Stimulated activated CD4-positive, alpha-beta T cell treated with anti-CD3 and anti-CD28 coated beads, Interleukin-2, amount 100 ng/mL, for 24 hours (primary cell): Measurements from ENCODE around the gene NEMP1.
"Not testable (repeated sequence)": the region's sequence is repeated elsewhere in the genome, so short reads cannot be mapped to it uniquely, and the experiment has no call there.

Experiments used
- DNase-seq, 2 donors: peaks; one replicate each; pipeline ENCODE4 v3.0.0-alpha.2; 2020

The NEMP1 gene

DNA sequence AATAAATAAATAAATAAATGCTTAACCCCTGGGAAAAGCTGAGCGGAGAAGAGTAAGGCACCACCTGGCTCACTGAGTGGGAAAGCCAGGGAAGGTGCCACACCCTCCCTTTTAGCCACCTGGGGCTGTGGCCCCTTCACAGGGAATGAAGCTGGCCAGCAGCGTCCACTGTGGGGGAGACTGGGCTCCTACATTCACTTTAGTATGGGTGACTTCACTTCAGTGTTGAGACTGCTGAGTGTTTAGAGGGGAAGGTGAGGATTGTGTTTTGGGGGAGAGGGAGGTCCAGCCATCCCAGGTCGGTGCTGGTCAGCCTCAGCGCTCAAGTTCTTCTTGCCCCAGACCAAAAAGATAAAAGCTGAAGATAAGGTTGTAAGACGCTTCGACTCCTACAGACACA is 11.9 kb upstream of the NEMP1 start:
- DNase-seq = no peak

DNA sequence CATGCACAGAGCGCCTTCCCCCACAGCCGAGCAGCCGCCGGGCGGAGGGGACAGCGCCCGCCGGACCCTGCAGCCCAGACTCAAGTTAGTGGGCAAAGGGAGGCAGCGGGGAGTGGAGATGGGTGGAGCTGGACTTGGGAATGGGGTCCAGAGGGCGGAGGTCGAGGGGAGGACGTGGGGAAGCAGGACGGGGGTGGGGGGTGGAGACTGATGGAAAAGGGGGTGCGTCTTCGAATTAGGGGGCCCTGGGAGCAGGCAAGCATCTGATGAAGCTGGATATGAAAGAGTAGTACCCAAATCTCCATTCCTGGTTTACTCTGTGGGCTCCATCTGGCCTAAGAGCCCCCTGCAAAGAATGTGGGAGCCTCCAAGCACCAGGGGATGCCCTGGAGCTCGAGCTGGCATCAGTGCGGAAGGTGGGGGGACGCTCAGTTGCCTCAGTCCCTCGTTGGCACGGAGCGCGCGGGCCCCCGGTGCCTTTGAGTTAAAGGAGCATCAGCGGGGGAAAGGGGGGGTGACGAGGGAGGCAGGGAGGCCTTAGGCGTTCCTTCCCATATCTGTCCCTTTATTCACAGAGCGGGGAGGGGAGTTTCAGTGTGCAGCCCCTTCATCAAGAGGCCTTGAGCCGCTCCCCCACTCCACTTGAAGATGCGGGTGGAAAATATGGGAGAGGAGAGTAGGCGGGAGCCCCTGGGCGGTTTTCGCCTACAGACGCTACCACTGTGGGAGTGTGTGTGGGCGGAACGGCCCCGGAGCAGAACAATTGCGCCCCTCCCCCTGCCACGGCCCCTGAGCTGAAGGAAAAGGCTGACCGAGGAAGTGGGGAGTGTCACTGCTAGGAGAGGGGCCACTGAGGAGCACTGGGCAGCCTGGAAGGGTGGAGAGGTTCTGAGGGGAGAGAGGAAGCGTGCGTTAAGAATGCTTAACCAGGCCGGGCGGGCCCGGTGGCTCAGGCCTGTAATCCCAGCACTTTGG is 11.0 kb upstream of the NEMP1 start:
- peak; percentile 65 to 69 for DNase-seq

DNA sequence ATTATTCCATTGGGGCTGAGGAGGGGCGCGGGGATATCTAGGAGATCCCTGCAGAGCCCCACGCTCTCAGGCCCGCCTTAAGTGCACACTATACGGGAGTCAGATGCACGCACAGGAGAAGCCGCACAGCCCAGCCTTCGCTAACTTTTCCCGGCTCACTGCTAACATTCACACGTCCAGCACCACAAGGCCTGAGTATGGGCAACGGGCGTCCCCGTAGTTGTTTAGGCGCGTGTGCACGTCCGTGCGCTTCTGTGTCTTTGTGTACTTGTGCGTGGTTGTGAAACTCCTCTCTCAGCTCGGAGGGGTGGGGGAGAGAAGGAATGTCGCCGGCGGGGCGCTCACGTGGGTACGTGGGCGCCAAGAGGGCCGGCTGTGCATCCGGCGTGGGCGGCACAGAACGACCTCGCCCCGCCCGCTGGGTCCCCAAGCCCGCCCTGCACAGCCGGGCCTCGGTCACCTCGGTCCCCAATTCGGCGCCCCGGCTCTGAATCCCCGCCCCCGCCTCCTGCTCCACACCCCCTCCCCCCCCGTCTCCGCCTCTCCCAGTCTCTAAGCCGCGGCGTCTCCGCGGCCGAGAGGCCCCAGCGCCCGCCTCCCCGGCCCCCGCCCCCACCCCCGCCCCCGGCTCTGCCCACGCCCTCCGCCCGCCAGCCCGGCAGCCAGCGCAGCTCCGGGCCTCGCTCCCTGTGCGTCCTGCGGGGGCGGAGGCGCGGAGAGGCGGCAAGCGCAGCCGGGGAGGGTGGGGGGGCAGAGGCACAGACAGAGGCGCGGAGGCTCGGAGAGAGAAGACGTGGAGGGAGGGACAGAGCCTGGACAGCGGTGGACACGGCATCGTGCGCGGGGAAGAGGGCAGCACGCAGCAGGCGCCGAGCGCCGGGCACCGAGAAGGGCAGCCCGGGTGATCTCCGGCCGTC is 10.0 kb upstream of the NEMP1 start, which contains the start of gene NAB2:
NAB2 (plus strand) TSS at position 761 of the 917 bp plus-strand sequence. CDS start 158 bp downstream, outside the sequence.
- peak; percentile 82 to 93 for DNase-seq

DNA sequence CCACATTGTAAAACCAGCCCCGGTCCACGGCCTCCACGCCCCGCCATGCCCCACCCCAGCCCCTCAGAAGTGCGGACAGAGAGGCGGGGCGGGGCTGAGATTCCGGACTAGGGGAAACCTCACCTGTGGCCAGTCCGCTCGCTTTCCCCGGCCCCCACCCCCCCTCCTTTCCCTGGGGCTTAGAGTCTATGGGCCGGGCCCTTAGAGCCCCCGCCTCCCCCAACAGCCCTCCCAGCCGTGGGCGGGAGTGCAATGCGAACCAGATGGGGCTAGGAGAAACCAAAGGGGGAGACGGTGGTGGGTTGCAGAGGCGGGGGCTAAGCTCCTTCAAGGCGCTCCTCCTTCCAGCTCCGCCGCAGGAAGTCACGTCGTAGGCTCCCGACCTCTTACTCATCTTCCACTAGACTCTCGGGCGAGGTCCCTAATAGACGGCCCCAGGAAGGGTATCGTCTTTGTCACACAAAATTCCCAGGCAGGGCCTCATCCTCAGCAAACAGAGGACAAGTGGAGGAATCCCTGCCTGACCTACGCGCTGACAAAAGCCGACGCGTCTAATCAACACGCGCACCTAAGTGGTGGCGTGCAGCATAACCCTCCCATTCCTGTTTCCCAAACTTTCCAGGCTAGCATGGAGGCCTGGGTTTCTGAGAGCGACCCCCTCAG is 9.2 kb upstream of the NEMP1 start:
- peak; percentile 81 to 88 for DNase-seq

DNA sequence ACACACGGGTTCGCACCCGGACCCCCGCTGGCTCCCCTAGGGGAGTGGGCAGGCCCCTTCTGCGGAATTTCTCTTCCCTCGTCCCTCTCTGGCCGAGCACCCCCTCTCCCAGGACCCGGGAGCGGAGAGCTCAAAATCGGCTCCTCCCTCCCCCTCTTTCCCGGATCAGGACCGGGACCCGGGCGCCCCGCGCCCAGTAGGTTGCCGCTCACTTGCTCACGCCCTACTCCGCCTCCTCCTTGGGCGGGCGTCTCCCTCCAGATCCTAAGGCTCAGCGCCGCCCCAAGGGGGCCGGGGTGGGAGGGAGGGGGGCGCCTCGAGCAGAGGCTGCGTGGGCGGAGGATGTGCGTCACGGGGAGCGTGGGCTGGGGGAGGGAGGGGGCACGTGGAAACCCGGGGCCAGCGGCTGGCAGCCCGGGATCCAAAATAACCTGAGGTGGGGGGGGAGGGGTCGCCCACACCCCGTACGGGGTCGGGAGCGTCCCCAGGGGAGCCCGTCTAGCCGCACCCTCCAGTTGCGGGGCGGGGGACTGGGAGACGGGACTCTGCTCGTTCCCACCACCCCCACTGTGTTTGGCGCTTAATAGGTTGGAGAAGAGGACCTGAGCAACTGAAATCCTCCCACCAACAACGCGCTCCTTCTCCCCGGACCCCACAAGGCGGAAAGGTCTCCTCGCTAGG is 8.6 kb upstream of the NEMP1 start:
- DNase-seq = peak; percentile 91 to 94

GRCh38 chr12:57086493-57087009 is 8.0 kb upstream of the NEMP1 start:
- peak; percentile 63 to 69 for DNase-seq

- DNase-seq = peak; percentile 54 to 56
These were observed 7.5 kb upstream of the NEMP1 start for GRCh38 chr12:57085999-57086492.

GRCh38 chr12:57080855-57081254 is 2.3 kb upstream of the NEMP1 start:
- DNase-seq = no peak

DNA sequence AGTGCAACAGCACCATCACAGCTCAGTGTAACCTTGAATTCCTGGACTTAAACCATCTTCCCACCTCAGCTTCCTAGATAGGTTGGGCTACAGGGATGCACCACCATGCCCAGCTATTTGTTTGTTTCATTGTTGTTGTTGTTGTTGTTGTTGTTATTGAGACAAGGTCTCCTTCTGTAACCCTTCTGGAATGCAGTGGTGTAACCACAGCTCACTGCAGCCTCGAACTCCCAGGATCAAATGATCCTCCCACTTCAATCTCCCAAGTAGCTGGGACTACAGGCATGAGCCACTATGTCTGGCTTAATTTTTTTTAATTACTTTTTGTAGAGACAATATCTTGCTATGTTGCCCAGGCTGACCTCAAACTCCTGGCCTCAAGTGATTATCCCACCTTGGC is 1.2 kb upstream of the NEMP1 start:
- no peak for DNase-seq

DNA sequence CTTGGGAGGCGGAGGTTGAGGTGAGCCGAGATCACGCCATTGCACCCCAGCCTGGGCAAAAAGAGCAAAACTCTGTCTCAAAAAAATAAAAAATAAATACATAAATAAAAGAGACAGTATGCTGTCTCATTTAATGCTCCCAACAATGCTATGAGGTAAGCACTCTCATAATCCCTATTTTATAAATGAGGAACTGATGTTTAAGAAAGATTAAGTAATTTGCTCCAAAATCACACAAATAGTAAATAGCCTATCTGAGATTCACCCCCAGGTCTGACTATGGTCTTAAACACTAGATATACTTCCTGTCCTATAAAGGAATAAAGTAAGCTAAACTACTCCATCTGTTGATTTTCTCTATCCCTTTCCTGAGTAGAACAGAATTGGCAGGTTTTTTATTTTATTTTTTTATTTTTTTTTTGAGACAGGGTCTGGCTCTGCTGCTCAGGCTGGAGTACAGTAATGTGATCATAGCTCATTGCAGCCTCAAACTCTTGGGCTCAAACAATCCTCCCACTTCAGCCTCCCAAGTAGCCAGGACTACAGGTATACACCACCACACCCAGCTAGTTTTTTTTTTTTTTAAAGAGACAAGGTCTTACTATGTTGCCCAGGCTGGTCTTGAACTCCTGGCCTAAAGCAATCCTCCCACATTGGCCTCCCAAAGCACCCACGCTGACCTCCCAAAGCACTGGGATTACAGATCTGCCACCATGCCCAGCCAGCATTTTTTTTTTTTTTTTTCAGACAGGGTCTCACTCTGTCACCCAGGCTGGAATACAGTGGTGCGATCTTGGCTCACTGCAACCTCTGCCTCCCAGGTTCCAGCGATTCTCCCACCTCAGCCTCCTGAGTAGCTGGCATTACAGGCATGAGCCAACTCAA is 4.8 kb downstream of the NEMP1 start:
- not testable (repeated sequence) for DNase-seq

- no peak for DNase-seq
These were observed 5.9 kb downstream of the NEMP1 start for GRCh38 chr12:57072661-57073060.

DNA sequence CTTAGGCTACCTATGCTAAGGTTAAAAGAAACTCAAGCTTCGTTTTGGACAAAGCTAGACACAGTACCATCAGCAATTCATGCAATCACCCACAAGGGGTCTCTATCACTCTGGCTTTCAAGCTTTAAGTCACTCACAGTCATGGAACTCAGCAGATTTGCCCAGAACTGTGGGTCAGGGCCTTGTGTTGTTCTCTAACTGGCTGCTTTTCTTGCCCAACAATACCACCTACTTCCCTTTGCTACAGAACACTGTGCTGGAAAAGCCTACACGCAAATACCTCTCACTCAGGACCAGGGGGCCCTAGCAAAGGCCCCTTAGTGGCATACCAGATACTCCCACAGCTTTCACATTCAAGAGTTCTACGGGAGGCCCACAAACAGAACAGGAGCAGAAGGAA is 9.1 kb downstream of the NEMP1 start:
- peak; percentile 44 to 64 for DNase-seq

DNA sequence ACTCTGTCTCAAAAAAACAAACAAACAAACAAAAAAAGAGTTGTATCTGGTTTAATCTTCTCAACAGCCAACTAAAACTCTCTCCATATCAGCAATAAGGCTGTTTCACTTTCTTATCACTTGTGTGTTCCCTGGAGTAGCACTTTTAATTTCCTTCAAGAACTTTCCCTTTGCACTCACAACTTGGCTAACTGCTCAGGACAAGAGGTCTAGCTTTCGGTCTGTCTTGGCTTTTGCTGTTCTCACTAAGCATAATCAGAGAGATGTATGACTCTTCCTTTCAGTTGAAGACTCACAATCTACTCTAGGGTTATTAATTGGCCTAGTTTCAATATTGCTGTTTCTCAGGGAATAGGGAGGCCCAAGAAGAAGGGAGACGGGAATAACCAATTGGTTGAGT is 12.3 kb downstream of the NEMP1 start:
- no peak for DNase-seq

DNA sequence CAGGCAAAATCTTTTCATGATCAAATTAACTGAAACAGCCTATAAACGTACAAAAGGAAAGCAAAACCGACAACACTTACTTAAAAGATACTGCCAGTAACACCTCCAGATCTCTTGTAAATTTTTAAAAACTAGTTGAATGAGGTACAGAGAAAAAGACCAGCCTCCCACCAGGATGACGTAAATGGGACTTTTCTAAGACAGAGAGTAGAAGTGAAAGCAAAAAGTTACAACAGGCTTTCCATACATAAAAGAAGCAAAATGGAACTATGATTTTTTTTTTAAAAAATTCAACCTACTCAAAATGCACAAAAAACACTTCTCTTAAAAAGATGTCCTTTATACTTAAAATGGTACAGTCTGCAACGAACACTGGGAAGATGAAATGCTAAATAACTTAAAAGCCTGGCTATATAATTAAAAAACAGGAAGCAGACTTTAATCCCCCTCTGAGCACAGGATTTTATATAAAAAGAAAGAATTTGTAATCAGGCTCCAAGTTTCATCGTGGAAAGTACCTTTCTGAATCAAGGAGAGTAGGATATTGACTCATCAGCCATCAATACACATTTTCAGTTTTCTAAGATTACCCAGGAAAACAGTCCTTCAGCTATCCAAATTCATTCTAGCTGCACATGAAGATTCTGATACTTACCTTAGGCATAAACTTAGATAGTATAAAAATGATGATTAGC is 14.5 kb downstream of the NEMP1 start:
- DNase-seq = peak; percentile 28 to 64

DNA sequence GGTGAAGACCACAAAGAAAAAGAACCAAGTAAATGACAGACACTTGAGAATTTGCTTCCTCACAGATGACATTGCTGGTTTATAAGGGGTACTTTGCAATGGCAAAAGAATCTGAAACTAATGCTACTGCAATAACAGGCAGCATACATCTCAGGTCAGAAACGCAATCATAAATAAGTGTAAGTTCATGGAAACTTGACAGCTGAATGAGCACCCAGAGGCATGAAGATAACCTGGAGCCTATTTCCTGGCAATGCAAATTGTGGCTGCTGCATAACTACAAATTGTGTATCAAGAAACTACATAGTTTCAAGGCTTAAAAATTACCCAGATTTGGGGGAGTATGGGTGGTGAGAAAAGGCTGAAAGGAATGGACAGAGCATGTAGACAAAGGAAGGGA is 20.1 kb downstream of the NEMP1 start:
- DNase-seq = no peak

DNA sequence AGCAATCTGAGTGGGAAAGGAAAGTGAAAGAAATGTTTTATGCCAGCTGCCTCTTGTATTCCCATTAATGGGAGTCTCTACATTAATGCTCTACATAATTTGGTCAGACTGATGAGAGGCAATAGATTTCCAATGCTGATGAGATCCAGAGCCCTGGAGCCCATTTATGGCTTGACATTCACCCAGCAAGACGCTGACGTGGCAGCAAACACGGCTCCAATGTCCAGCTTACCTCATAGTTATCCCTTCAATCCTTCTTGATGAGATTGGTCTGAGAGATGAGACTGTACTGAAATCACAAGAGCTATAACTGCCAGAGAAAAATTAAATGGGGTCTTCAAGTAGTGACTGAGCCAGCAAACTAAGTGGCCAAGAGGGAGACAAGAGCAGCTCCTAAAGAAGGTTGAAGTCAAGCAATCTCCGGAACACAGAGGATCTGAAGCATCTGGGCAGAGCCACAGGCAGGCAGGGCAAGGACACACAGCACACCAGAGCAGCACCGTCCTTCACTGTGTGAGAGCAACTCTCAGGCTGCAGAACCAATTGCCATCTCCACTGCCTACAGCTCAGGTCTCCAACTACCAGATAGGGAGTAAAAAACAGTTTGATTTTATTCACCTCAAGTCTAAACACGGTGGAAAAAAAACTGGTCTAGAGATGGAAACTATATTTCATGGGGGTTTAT is 21.4 kb downstream of the NEMP1 start:
- no peak for DNase-seq

DNA sequence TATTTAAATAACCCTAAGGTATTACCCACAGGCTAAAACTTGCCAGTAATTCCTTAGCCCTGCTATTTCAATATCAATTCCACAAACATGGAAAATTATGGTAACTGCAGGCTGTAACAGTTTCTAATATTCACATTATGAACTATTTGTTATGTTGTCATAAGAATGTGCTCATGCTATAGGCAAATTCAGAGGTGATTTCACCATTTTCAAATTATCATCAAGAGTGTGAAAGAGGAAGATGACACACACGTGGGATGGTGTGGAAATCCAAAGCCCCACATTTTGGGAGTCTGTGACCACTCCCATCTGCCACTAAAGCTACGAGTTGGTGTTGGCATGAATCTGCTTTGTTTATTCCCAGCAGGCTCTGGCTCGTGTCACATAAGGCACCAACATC is 22.8 kb downstream of the NEMP1 start:
- no peak for DNase-seq

DNA sequence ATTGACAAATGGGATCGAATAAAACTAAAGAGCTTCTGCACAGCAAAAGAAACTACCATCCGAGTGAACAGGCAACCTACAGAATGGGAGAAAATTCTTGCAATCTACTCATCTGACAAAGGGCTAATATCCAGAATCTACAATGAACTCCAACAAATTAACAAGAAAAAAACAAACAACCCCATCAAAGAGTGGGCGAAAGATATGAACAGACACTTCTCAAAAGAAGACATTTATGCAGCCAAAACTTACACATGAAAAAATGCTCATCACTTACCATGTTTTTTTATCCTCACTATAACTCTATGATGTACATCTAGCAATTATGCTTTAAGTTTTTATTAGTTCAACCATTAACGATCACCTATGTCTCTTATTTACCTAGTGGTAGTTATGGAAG is 24.7 kb downstream of the NEMP1 start:
- not testable (repeated sequence) for DNase-seq

DNA sequence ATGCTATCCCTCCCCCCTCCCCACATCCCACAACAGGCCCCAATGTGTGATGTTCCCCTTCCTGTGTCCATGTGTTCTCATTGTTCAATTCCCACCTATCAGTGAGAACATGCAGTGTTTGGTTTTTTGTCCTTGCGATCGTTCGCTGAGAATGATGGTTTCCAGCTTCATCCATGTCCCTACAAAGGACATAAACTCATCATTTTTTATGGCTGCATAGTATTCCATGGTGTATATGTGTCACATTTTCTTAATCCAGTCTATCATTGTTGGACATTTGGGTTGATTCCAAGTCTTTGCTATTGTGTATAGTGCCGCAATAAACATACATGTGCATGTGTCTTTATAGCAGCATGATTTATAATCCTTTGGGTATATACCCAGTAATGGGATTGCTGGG is 25.4 kb downstream of the NEMP1 start:
- not testable (repeated sequence) for DNase-seq
